Activated T-cell treated with anti-CD3 and anti-CD28 coated beads, Interleukin-2, amount 50 U/mL, for 4 hours (primary cell): Measurements from ENCODE around the gene ELK1. TPM values are rescaled to one million over a fixed set of nuclear protein-coding genes. Genes with fewer than 3 reads are reported as not detected.
A peak's percentile ranks its signal among the peaks of the same experiment; 100 is the strongest.
"Not testable (repeated sequence)": the region's sequence is repeated elsewhere in the genome, so short reads cannot be mapped to it uniquely, and the experiment has no call there.

Source experiments
- ATAC-seq, 2 donors: fragments of 200-7000 bp; cut with Tn5 transposase; one replicate each; pipeline ENCODE4 v1.10.0; 2021
- DNase-seq: peaks from one replicate; pipeline ENCODE4 v3.0.0-alpha.2; 2020
- H3K27me3 Mint-ChIP-seq: one replicate; pipeline ENCODE4 v1.8.0; 2021; ENCODE audit warnings: low read depth, mixed read lengths
- H3K36me3 Mint-ChIP-seq: one replicate; pipeline ENCODE4 v1.8.0; 2022; ENCODE audit warnings: mixed read lengths; ENCODE audit not compliant: insufficient read depth
- H3K4me1 Mint-ChIP-seq: one replicate; pipeline ENCODE4 v1.8.0; 2021; ENCODE audit warnings: low read depth, mixed read lengths
- H3K4me3 Mint-ChIP-seq: one replicate; pipeline ENCODE4 v1.8.0; 2021; ENCODE audit warnings: mild to moderate bottlenecking, moderate library complexity, mixed read lengths
- H3K9me3 Mint-ChIP-seq: one replicate; pipeline ENCODE4 v1.8.0; 2021; ENCODE audit warnings: mixed read lengths
- total RNA-seq, 3 donors: library from RNA; stranded (reverse); gene quantifications; one replicate each; pipeline ENCODE4 v1.2.1, GENCODE V29; 2021

The ELK1 gene
- total RNA-seq, result 10 to 100 TPM; 70.3 to 79.6 (median 76.2) TPM

- Mint-ChIP-seq H3K4me1 (peaks cover 38% of the 10 kb centered on the region), H3K4me3 (peak within 1 kb of the TSS; percentile 86), H3K36me3 (peaks cover 36% of the 10 kb centered on the region), H3K27me3 (no peaks in the 10 kb centered on the region), H3K9me3 (no peaks in the 10 kb centered on the region)
- peak; percentile 92 to 95 for ATAC-seq
- peak; percentile 82 for DNase-seq
Measured at GRCh38 chrX:47650164-47651042, at the start of gene ELK1. Gene ELK1, minus strand, starts transcription at chrX:47650563. Its CDS starts 9,122 bp downstream, at chrX:47641441.

- DNase-seq (no peak), ATAC-seq (no peak)
- no peaks in the 10 kb centered on the region for H3K36me3 Mint-ChIP-seq
- no peaks in the 10 kb centered on the region for H3K27me3 Mint-ChIP-seq
- H3K4me3 Mint-ChIP-seq, result no peak overlapping the region
- H3K4me1 Mint-ChIP-seq, result no peaks in the 10 kb centered on the region
- H3K9me3 Mint-ChIP-seq, result no peaks in the 10 kb centered on the region
Measured at GRCh38 chrX:47697181-47697580, 46.8 kb upstream of the ELK1 start.

- no peak for DNase-seq
- H3K36me3 Mint-ChIP-seq, result no peaks in the 10 kb centered on the region
- H3K9me3 Mint-ChIP-seq, result no peaks in the 10 kb centered on the region
- H3K27me3 Mint-ChIP-seq, result peaks cover 8% of the 10 kb centered on the region
- no peak overlapping the region for H3K4me3 Mint-ChIP-seq
- no peaks in the 10 kb centered on the region for H3K4me1 Mint-ChIP-seq
- no peak for ATAC-seq
Measured at GRCh38 chrX:47690175-47690574, 39.8 kb upstream of the ELK1 start.

GRCh38 chrX:47687263-47687662 is 36.9 kb upstream of the ELK1 start:
- Mint-ChIP-seq H3K36me3 (no peaks in the 10 kb centered on the region), H3K4me3 (no peak overlapping the region), H3K4me1 (no peaks in the 10 kb centered on the region), H3K27me3 (peaks cover 12% of the 10 kb centered on the region), H3K9me3 (no peaks in the 10 kb centered on the region)
- ATAC-seq, result no peak
- DNase-seq, result no peak

- Mint-ChIP-seq H3K4me1 (no peaks in the 10 kb centered on the region), H3K27me3 (peaks cover 7% of the 10 kb centered on the region), H3K4me3 (no peak overlapping the region), H3K36me3 (no peaks in the 10 kb centered on the region), H3K9me3 (no peaks in the 10 kb centered on the region)
- no peak for ATAC-seq
- no peak for DNase-seq
Measured at GRCh38 chrX:47683829-47684205, 33.5 kb upstream of the ELK1 start.

GRCh38 chrX:47683184-47683828 is 32.9 kb upstream of the ELK1 start:
- H3K4me1 Mint-ChIP-seq, result no peaks in the 10 kb centered on the region
- no peak overlapping the region for H3K4me3 Mint-ChIP-seq
- DNase-seq (no peak), ATAC-seq (no peak)
- no peaks in the 10 kb centered on the region for H3K36me3 Mint-ChIP-seq
- H3K27me3 Mint-ChIP-seq, result peaks cover 7% of the 10 kb centered on the region
- no peaks in the 10 kb centered on the region for H3K9me3 Mint-ChIP-seq

- H3K4me3 Mint-ChIP-seq, ATAC-seq, DNase-seq, H3K36me3 Mint-ChIP-seq, H3K4me1 Mint-ChIP-seq, H3K27me3 Mint-ChIP-seq, H3K9me3 Mint-ChIP-seq: not testable (repeated sequence)
Measured at GRCh38 chrX:47675959-47676859, 25.8 kb upstream of the ELK1 start.

GRCh38 chrX:47674776-47675175 is 24.4 kb upstream of the ELK1 start:
- H3K4me1 Mint-ChIP-seq, result no peaks in the 10 kb centered on the region
- no peaks in the 10 kb centered on the region for H3K9me3 Mint-ChIP-seq
- peaks cover 4% of the 10 kb centered on the region for H3K27me3 Mint-ChIP-seq
- H3K4me3 Mint-ChIP-seq, result no peak overlapping the region
- ATAC-seq (no peak), DNase-seq (no peak)
- no peaks in the 10 kb centered on the region for H3K36me3 Mint-ChIP-seq

- not testable (repeated sequence) for H3K36me3 Mint-ChIP-seq, H3K27me3 Mint-ChIP-seq
Measured at GRCh38 chrX:47665797-47666196, 15.4 kb upstream of the ELK1 start.

GRCh38 chrX:47664737-47665136 is 14.4 kb upstream of the ELK1 start:
- H3K27me3 Mint-ChIP-seq, result no peaks in the 10 kb centered on the region
- DNase-seq (no peak), ATAC-seq (no peak)
- peaks cover 15% of the 10 kb centered on the region for H3K4me1 Mint-ChIP-seq
- no peaks in the 10 kb centered on the region for H3K9me3 Mint-ChIP-seq
- H3K4me3 Mint-ChIP-seq, result no peak overlapping the region
- H3K36me3 Mint-ChIP-seq, result no peaks in the 10 kb centered on the region

More at GRCh38 chrX:47665797-47666196, 15.4 kb upstream of the ELK1 start:
- not testable (repeated sequence) for H3K9me3 Mint-ChIP-seq, H3K4me3 Mint-ChIP-seq, ATAC-seq, DNase-seq
- H3K4me1 Mint-ChIP-seq, result peaks cover 13% of the 10 kb centered on the region

GRCh38 chrX:47662144-47662657 is 11.8 kb upstream of the ELK1 start:
- Mint-ChIP-seq H3K9me3 (no peaks in the 10 kb centered on the region), H3K27me3 (no peaks in the 10 kb centered on the region), H3K4me3 (peak overlapping the region; percentile 54), H3K36me3 (no peaks in the 10 kb centered on the region), H3K4me1 (peaks cover 20% of the 10 kb centered on the region)
- no peak for DNase-seq
- ATAC-seq, result peak; percentile 13 to 26

- DNase-seq (no peak), ATAC-seq (no peak)
- Mint-ChIP-seq H3K27me3 (no peaks in the 10 kb centered on the region), H3K9me3 (no peaks in the 10 kb centered on the region), H3K4me3 (no peak overlapping the region), H3K4me1 (peaks cover 26% of the 10 kb centered on the region), H3K36me3 (peaks cover under 1% of the 10 kb centered on the region)
Measured at GRCh38 chrX:47661539-47661938, 11.2 kb upstream of the ELK1 start.

GRCh38 chrX:47659421-47659726 is 9.0 kb upstream of the ELK1 start:
- DNase-seq, result no peak
- peak overlapping the region; percentile 88 for H3K4me3 Mint-ChIP-seq
- peaks cover 29% of the 10 kb centered on the region for H3K4me1 Mint-ChIP-seq
- H3K9me3 Mint-ChIP-seq, result no peaks in the 10 kb centered on the region
- peaks cover 14% of the 10 kb centered on the region for H3K36me3 Mint-ChIP-seq
- no peak for ATAC-seq
- H3K27me3 Mint-ChIP-seq, result no peaks in the 10 kb centered on the region
